Activated CD4-positive, CD25-positive, alpha-beta regulatory T cell treated with anti-CD3 and anti-CD28 coated beads, Interleukin-2, amount 50 U/mL, for 24 hours (primary cell): Measurements from ENCODE around the gene ARSG.
A peak's percentile ranks its signal among the peaks of the same experiment; 100 is the strongest.
"Not testable (repeated sequence)": the region's sequence is repeated elsewhere in the genome, so short reads cannot be mapped to it uniquely, and the experiment has no call there.

Experiments used
- ATAC-seq, 2 donors: fragments of 150-1000 bp; cut with Tn5 transposase; one replicate each; pipeline ENCODE4 v1.10.0; 2021; ENCODE audit warnings: mild to moderate bottlenecking in 1 of 2, moderate library complexity in 1 of 2

The ARSG gene

GRCh38 chr17:68307443-68307842 lies 16.1 kb downstream of the ARSG start:
- no peak for ATAC-seq

GRCh38 chr17:68308486-68308885 lies 17.2 kb downstream of the ARSG start:
- not testable (repeated sequence) for ATAC-seq

GRCh38 chr17:68309066-68309670 lies 17.9 kb downstream of the ARSG start:
- ATAC-seq: not testable (repeated sequence)

GRCh38 chr17:68310152-68310551 lies 18.9 kb downstream of the ARSG start:
- ATAC-seq: peak; percentile 90 to 93

GRCh38 chr17:68314916-68315535 lies 23.7 kb downstream of the ARSG start:
- no peak for ATAC-seq

GRCh38 chr17:68315930-68316329 lies 24.6 kb downstream of the ARSG start:
- ATAC-seq: no peak

GRCh38 chr17:68317458-68317857 lies 26.2 kb downstream of the ARSG start:
- no peak for ATAC-seq

- no peak for ATAC-seq
These were observed 27.1 kb downstream of the ARSG start for GRCh38 chr17:68318103-68318991.

GRCh38 chr17:68319410-68320162 lies 28.3 kb downstream of the ARSG start:
- ATAC-seq: no peak

GRCh38 chr17:68320311-68320865 lies 29.1 kb downstream of the ARSG start:
- ATAC-seq: no peak

GRCh38 chr17:68320943-68321555 lies 29.8 kb downstream of the ARSG start:
- ATAC-seq: no peak

- no peak for ATAC-seq
These were observed 30.3 kb downstream of the ARSG start for GRCh38 chr17:68321556-68321954.

- ATAC-seq: no peak
These were observed 31.3 kb downstream of the ARSG start for GRCh38 chr17:68322630-68323029.

- ATAC-seq: no peak
These were observed 32.8 kb downstream of the ARSG start for GRCh38 chr17:68324114-68324513.

- no peak for ATAC-seq
These were observed 33.5 kb downstream of the ARSG start for GRCh38 chr17:68324654-68325336.

GRCh38 chr17:68325961-68326360 lies 34.7 kb downstream of the ARSG start:
- ATAC-seq: no peak

GRCh38 chr17:68326681-68327080 lies 35.4 kb downstream of the ARSG start:
- peak in 1 of 2 donors; percentile 30 for ATAC-seq

- no peak for ATAC-seq
These were observed 36.7 kb downstream of the ARSG start for GRCh38 chr17:68327823-68328557.

- no peak for ATAC-seq
These were observed 37.4 kb downstream of the ARSG start for GRCh38 chr17:68328676-68329075.

- no peak for ATAC-seq
These were observed 38.0 kb downstream of the ARSG start for GRCh38 chr17:68329331-68329730.

- ATAC-seq: not testable (repeated sequence)
These were observed 40.6 kb downstream of the ARSG start for GRCh38 chr17:68331932-68332331.
